Thymus (tissue), 11 donors: ENCODE measurements around the gene GLUD1. TPM values are rescaled to one million over a fixed set of nuclear protein-coding genes. Genes with fewer than 3 reads are reported as not detected.
"Not testable (repeated sequence)": the region's sequence is repeated elsewhere in the genome, so short reads cannot be mapped to it uniquely, and the experiment has no call there.

Experiments
- DNase-seq, 9 donors: peaks; one replicate each; pipeline ENCODE4 v3.0.0-alpha.2; 2013; ENCODE audit warnings: low spot score in 9 of 9, low read depth in 6 of 9, missing footprints in 1 of 9
- H3K27ac ChIP-seq, 2 donors: one replicate each; pipeline ENCODE4 v1.5.1; 2013; ENCODE audit warnings: control low read depth in 1 of 2, low read depth in 1 of 2, low read length in 1 of 2, mild to moderate bottlenecking in 1 of 2, moderate library complexity in 1 of 2
- H3K27me3 ChIP-seq, 2 donors: one replicate each; pipeline ENCODE4 v1.5.1; 2013; ENCODE audit warnings: low read length in 1 of 2; ENCODE audit not compliant: control insufficient read depth in 2 of 2, insufficient read depth in 1 of 2
- H3K36me3 ChIP-seq, 2 donors: one replicate each; pipeline ENCODE4 v1.5.1; 2013; ENCODE audit warnings: low read length in 1 of 2, mild to moderate bottlenecking in 1 of 2, moderate library complexity in 1 of 2; ENCODE audit not compliant: control insufficient read depth in 2 of 2, insufficient read depth in 2 of 2
- H3K4me1 ChIP-seq, 2 donors: one replicate each; pipeline ENCODE4 v1.5.1; 2013; ENCODE audit warnings: low read length in 2 of 2; ENCODE audit not compliant: control insufficient read depth in 2 of 2, insufficient read depth in 2 of 2
- H3K4me3 ChIP-seq, 2 donors: one replicate each; pipeline ENCODE4 v1.5.1; 2013; ENCODE audit warnings: low read length in 2 of 2, control low read depth in 1 of 2, mild to moderate bottlenecking in 1 of 2
- H3K9me3 ChIP-seq, 2 donors: one replicate each; pipeline ENCODE4 v1.5.1; 2013; ENCODE audit warnings: low read length in 1 of 2, mild to moderate bottlenecking in 1 of 2; ENCODE audit not compliant: control insufficient read depth in 2 of 2, insufficient read depth in 1 of 2
- WGBS: extraction: QIAGEN DNeasy Blood & Tissue Kit; methylation state at CpG from one replicate; pipeline ENCODE4 v1.1.7; 2013; 5-methylcytosine and 5-hydroxymethylcytosine counted together
- polyA plus RNA-seq: library from polyadenylated mRNA; stranded (reverse); fragments of 200-250 nt; gene quantifications from one replicate; pipeline ENCODE4 v1.2.3, GENCODE V29; 2013
- total RNA-seq: library from RNA; stranded (reverse); fragments of 120-200 nt; gene quantifications from one replicate; pipeline ENCODE4 v1.2.4, GENCODE V29; 2013
- donor health status: healthy.

Gene GLUD1
- total and polyA plus RNA-seq, 2 donors: 65.9 to 93.7 TPM

GRCh38 chr10:87036623-87037022, 58.0 kb downstream of the GLUD1 start:
- DNase-seq: no peak
- H3K4me3 ChIP-seq: no peak overlapping the region
- no peaks in the 10 kb centered on the region for H3K27me3 ChIP-seq
- H3K9me3 ChIP-seq: no peaks in the 10 kb centered on the region
- H3K27ac ChIP-seq: no peak overlapping the region
- no peaks in the 10 kb centered on the region for H3K36me3 ChIP-seq
- WGBS: 98% methylated on average over 1 of the region's 1 CpG
- H3K4me1 ChIP-seq: no peaks in the 10 kb centered on the region

GRCh38 chr10:87030912-87031635, 63.6 kb downstream of the GLUD1 start:
- DNase-seq: no peak
- 98% methylated on average over 28 of the region's 28 CpGs for WGBS
- Histone ChIP-seq H3K4me1 (no peaks in the 10 kb centered on the region), H3K27me3 (no peaks in the 10 kb centered on the region), H3K9me3 (no peaks in the 10 kb centered on the region), H3K36me3 (no peaks in the 10 kb centered on the region), H3K27ac (no peak overlapping the region), H3K4me3 (no peak overlapping the region)

- H3K9me3 ChIP-seq, H3K36me3 ChIP-seq, H3K4me1 ChIP-seq, DNase-seq, H3K27me3 ChIP-seq, H3K27ac ChIP-seq, H3K4me3 ChIP-seq: not testable (repeated sequence)
- 91% methylated on average over 1 of the region's 1 CpG for WGBS
Measured at GRCh38 chr10:87030419-87030818, 64.2 kb downstream of the GLUD1 start.

- not testable (repeated sequence) for DNase-seq, H3K9me3 ChIP-seq, H3K4me1 ChIP-seq, H3K27ac ChIP-seq, H3K36me3 ChIP-seq, H3K4me3 ChIP-seq, H3K27me3 ChIP-seq
- WGBS: 96% methylated on average over 17 of the region's 17 CpGs
Measured at GRCh38 chr10:87026747-87027508, 67.7 kb downstream of the GLUD1 start.

- H3K36me3 ChIP-seq, H3K27me3 ChIP-seq, H3K9me3 ChIP-seq, H3K4me1 ChIP-seq, H3K27ac ChIP-seq, DNase-seq, H3K4me3 ChIP-seq: not testable (repeated sequence)
- 50% methylated on average over 5 of the region's 5 CpGs for WGBS
Measured at GRCh38 chr10:87025285-87025958, 69.2 kb downstream of the GLUD1 start.

- not testable (repeated sequence) for H3K27ac ChIP-seq, H3K4me3 ChIP-seq, H3K9me3 ChIP-seq, DNase-seq, H3K4me1 ChIP-seq, H3K36me3 ChIP-seq, H3K27me3 ChIP-seq
- WGBS: 88% methylated on average over 9 of the region's 9 CpGs
Measured at GRCh38 chr10:87020056-87020455, 74.6 kb downstream of the GLUD1 start, which contains the start of gene FAM25A. TSS of gene FAM25A (plus strand) at chr10:87020294. CDS start at chr10:87020325, 31 bp downstream.

- not testable (repeated sequence) for H3K4me1 ChIP-seq, DNase-seq, H3K27me3 ChIP-seq, H3K27ac ChIP-seq, H3K36me3 ChIP-seq, H3K4me3 ChIP-seq, H3K9me3 ChIP-seq
- 100% methylated on average over 1 of the region's 1 CpG for WGBS
Measured at GRCh38 chr10:87019504-87019903, 75.1 kb downstream of the GLUD1 start.

GRCh38 chr10:87019066-87019465, 75.6 kb downstream of the GLUD1 start:
- not testable (repeated sequence) for H3K9me3 ChIP-seq, H3K27ac ChIP-seq, DNase-seq, H3K27me3 ChIP-seq, H3K4me3 ChIP-seq, H3K36me3 ChIP-seq, H3K4me1 ChIP-seq
- WGBS: 95% methylated on average over 6 of the region's 6 CpGs

GRCh38 chr10:87018127-87018526, 76.5 kb downstream of the GLUD1 start:
- not testable (repeated sequence) for H3K27me3 ChIP-seq, H3K36me3 ChIP-seq, H3K9me3 ChIP-seq, H3K27ac ChIP-seq, H3K4me1 ChIP-seq, H3K4me3 ChIP-seq, DNase-seq
- 96% methylated on average over 6 of the region's 6 CpGs for WGBS
